HG03103 (cell line): ENCODE data around the gene KCNH1.

Source experiments
- ATAC-seq: cut with Tn5 transposase; IDR thresholded peaks from one replicate; pipeline ENCODE4 v1.9.1; 2021; ENCODE audit warnings: low read depth; ENCODE audit not compliant: unreplicated experiment

Gene KCNH1

GRCh38 chr1:211133836-211134669 lies at the start of gene KCNH1:
Gene KCNH1, minus strand, starts transcription at chr1:211134148. Its CDS starts 203 bp downstream, at chr1:211133945.
- ATAC-seq: peak; percentile 96

GRCh38 chr1:211182746-211183145 lies 48.8 kb upstream of the KCNH1 start:
- ATAC-seq: no peak

- no peak for ATAC-seq
Observed at GRCh38 chr1:211174375-211174774, 40.4 kb upstream of the KCNH1 start.

- ATAC-seq: no peak
Observed at GRCh38 chr1:211172657-211173056, 38.7 kb upstream of the KCNH1 start.

GRCh38 chr1:211169353-211169752 lies 35.4 kb upstream of the KCNH1 start:
- no peak for ATAC-seq

- ATAC-seq: no peak
Observed at GRCh38 chr1:211158866-211159265, 24.9 kb upstream of the KCNH1 start.

GRCh38 chr1:211155040-211155439 lies 21.1 kb upstream of the KCNH1 start:
- ATAC-seq: no peak

- ATAC-seq: no peak
Observed at GRCh38 chr1:211153932-211154331, 20.0 kb upstream of the KCNH1 start.

- ATAC-seq: no peak
Observed at GRCh38 chr1:211148366-211148765, 14.4 kb upstream of the KCNH1 start.

- ATAC-seq: no peak
Observed at GRCh38 chr1:211145944-211146343, 12.0 kb upstream of the KCNH1 start.

- ATAC-seq: no peak
Observed at GRCh38 chr1:211135342-211135950, 1.5 kb upstream of the KCNH1 start.

- no peak for ATAC-seq
Observed at GRCh38 chr1:211133393-211133835, 534 bp downstream of the KCNH1 start.

GRCh38 chr1:211132721-211133392 lies 1.1 kb downstream of the KCNH1 start:
- ATAC-seq: no peak

GRCh38 chr1:211129776-211130175 lies 4.2 kb downstream of the KCNH1 start:
- no peak for ATAC-seq

- no peak for ATAC-seq
Observed at GRCh38 chr1:211127166-211127565, 6.8 kb downstream of the KCNH1 start.

- no peak for ATAC-seq
Observed at GRCh38 chr1:211126622-211127021, 7.3 kb downstream of the KCNH1 start.

GRCh38 chr1:211118407-211119102 lies 15.4 kb downstream of the KCNH1 start:
- no peak for ATAC-seq

GRCh38 chr1:211114446-211114845 lies 19.5 kb downstream of the KCNH1 start:
- no peak for ATAC-seq

- ATAC-seq: no peak
Observed at GRCh38 chr1:211113566-211113965, 20.4 kb downstream of the KCNH1 start.

- no peak for ATAC-seq
Observed at GRCh38 chr1:211111351-211111750, 22.6 kb downstream of the KCNH1 start.

- no peak for ATAC-seq
Observed at GRCh38 chr1:211101481-211101880, 32.5 kb downstream of the KCNH1 start.
